Measurements from ENCODE around the gene PRICKLE4.

DNA sequence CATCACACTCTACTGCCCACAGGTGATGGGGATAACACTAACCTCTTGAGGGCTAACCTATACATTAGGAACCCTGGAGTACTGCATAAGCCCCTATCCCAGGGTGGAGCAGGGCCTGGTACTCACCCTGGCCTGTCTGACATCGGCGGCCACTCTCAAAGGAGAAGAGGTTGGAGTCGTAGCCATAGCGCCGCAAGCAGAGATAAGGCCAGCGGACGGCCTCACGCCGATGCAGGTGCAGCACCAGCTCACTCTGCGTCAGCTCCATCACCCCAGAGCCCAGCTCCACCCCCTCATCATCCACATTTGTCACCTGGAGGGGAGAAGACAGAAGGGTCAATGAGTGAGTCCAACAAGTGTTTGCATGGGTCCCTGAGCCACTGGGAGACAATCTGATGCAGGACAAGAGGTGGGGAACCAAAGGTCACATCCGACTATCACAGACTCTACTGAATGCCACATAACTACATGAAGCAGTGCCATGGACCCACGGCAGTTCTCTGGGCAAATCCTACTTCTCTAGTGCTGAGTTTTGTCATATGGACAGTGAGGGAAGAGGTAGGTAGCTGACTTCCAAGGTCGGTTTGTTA is 5.2 kb upstream of the PRICKLE4 start:
- TF ChIP-seq ZNF772 (CRISPR knock-in tag; IDR thresholded peaks at IDR 0.05) (no peak), ZNF17 (CRISPR knock-in tag; IDR thresholded peaks at IDR 0.05) (no peak), ZNF432 (CRISPR knock-in tag; IDR thresholded peaks at IDR 0.05; ENCODE audit: borderline replicate concordance) (no peak), MED1 (CRISPR knock-in tag; IDR thresholded peaks at IDR 0.05) (no peak), FOXJ3 (CRISPR knock-in tag; IDR thresholded peaks at IDR 0.05; ENCODE audit: borderline replicate concordance) (no peak), ZNF10 (CRISPR knock-in tag; IDR thresholded peaks at IDR 0.05; ENCODE audit: borderline replicate concordance, low read depth) (no peak), DMAP1 (CRISPR knock-in tag; IDR thresholded peaks at IDR 0.05) (no peak), ZNF549 (CRISPR knock-in tag; IDR thresholded peaks at IDR 0.05) (no peak), KDM5B (CRISPR knock-in tag; IDR thresholded peaks at IDR 0.05; ENCODE audit: borderline replicate concordance) (no peak), ZNF431 (CRISPR knock-in tag; IDR thresholded peaks at IDR 0.05; ENCODE audit: borderline replicate concordance, low read depth) (no peak)
- TF ChIP-seq, protein P1, sequence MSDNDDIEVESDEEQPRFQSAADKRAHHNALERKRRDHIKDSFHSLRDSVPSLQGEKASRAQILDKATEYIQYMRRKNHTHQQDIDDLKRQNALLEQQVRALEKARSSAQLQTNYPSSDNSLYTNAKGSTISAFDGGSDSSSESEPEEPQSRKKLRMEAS (IDR thresholded peaks at IDR 0.05), result no peak
- TF ChIP-seq, protein P2, sequence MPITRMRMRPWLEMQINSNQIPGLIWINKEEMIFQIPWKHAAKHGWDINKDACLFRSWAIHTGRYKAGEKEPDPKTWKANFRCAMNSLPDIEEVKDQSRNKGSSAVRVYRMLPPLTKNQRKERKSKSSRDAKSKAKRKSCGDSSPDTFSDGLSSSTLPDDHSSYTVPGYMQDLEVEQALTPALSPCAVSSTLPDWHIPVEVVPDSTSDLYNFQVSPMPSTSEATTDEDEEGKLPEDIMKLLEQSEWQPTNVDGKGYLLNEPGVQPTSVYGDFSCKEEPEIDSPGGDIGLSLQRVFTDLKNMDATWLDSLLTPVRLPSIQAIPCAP (CRISPR knock-in tag; IDR thresholded peaks at IDR 0.05; ENCODE audit: low read depth), result no peak
- TF ChIP-seq, protein P3, sequence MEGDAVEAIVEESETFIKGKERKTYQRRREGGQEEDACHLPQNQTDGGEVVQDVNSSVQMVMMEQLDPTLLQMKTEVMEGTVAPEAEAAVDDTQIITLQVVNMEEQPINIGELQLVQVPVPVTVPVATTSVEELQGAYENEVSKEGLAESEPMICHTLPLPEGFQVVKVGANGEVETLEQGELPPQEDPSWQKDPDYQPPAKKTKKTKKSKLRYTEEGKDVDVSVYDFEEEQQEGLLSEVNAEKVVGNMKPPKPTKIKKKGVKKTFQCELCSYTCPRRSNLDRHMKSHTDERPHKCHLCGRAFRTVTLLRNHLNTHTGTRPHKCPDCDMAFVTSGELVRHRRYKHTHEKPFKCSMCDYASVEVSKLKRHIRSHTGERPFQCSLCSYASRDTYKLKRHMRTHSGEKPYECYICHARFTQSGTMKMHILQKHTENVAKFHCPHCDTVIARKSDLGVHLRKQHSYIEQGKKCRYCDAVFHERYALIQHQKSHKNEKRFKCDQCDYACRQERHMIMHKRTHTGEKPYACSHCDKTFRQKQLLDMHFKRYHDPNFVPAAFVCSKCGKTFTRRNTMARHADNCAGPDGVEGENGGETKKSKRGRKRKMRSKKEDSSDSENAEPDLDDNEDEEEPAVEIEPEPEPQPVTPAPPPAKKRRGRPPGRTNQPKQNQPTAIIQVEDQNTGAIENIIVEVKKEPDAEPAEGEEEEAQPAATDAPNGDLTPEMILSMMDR (CRISPR knock-in tag; IDR thresholded peaks at IDR 0.05), result no peak

Measured in HepG2 (cell line).